HG02610 (cell line): ENCODE results near the gene PLCB1.
"Not testable (repeated sequence)": the region's sequence is repeated elsewhere in the genome, so short reads cannot be mapped to it uniquely, and the experiment has no call there.

Experiments
- ATAC-seq: cut with Tn5 transposase; IDR thresholded peaks from one replicate; pipeline ENCODE4 v1.9.1; 2021; ENCODE audit warnings: mild to moderate bottlenecking, moderate library complexity; ENCODE audit not compliant: unreplicated experiment

The PLCB1 gene

GRCh38 chr20:8362457-8362856, 230.4 kb downstream of the PLCB1 start:
- no peak for ATAC-seq

GRCh38 chr20:8363970-8364733, 232.1 kb downstream of the PLCB1 start:
- ATAC-seq, result no peak

- ATAC-seq, result no peak
Measured at GRCh38 chr20:8364734-8365078, 232.6 kb downstream of the PLCB1 start.

- no peak for ATAC-seq
Measured at GRCh38 chr20:8365634-8366033, 233.6 kb downstream of the PLCB1 start.

- no peak for ATAC-seq
Measured at GRCh38 chr20:8366303-8366923, 234.3 kb downstream of the PLCB1 start.

GRCh38 chr20:8367689-8368088, 235.6 kb downstream of the PLCB1 start:
- no peak for ATAC-seq

GRCh38 chr20:8368670-8369069, 236.6 kb downstream of the PLCB1 start:
- no peak for ATAC-seq

GRCh38 chr20:8369311-8369710, 237.2 kb downstream of the PLCB1 start:
- no peak for ATAC-seq

GRCh38 chr20:8370774-8371173, 238.7 kb downstream of the PLCB1 start:
- ATAC-seq, result no peak

GRCh38 chr20:8372824-8373380, 240.8 kb downstream of the PLCB1 start:
- no peak for ATAC-seq

- ATAC-seq, result no peak
Measured at GRCh38 chr20:8373579-8373978, 241.5 kb downstream of the PLCB1 start.

GRCh38 chr20:8375898-8376297, 243.8 kb downstream of the PLCB1 start:
- ATAC-seq, result no peak

GRCh38 chr20:8376940-8377339, 244.9 kb downstream of the PLCB1 start:
- ATAC-seq, result no peak

- not testable (repeated sequence) for ATAC-seq
Measured at GRCh38 chr20:8379125-8379524, 247.1 kb downstream of the PLCB1 start.

- no peak for ATAC-seq
Measured at GRCh38 chr20:8385247-8385646, 253.2 kb downstream of the PLCB1 start.

- ATAC-seq, result no peak
Measured at GRCh38 chr20:8386991-8387390, 254.9 kb downstream of the PLCB1 start.

- ATAC-seq, result no peak
Measured at GRCh38 chr20:8388141-8388540, 256.1 kb downstream of the PLCB1 start.

GRCh38 chr20:8388707-8389106, 256.6 kb downstream of the PLCB1 start:
- no peak for ATAC-seq

- ATAC-seq, result no peak
Measured at GRCh38 chr20:8389381-8390036, 257.4 kb downstream of the PLCB1 start.

- ATAC-seq, result no peak
Measured at GRCh38 chr20:8390037-8390433, 258.0 kb downstream of the PLCB1 start.

GRCh38 chr20:8390500-8390899, 258.4 kb downstream of the PLCB1 start:
- no peak for ATAC-seq

GRCh38 chr20:8393381-8393780, 261.3 kb downstream of the PLCB1 start:
- ATAC-seq, result no peak
